Activated B cell treated with CpG ODN at 0.5 μM for 24 hours (primary cell): ENCODE results near the gene SELENOP. TPM values are rescaled to one million over a fixed set of nuclear protein-coding genes. Genes with fewer than 3 reads are reported as not detected.

ENCODE experiments used
- ATAC-seq: fragments of 200-7000 bp; cut with Tn5 transposase; one replicate; pipeline ENCODE4 v1.10.0; 2021; ENCODE audit warnings: low read depth, mild to moderate bottlenecking, moderate library complexity
- CTCF ChIA-PET: fragments of 350-600 bp; sonication (Branson Sonifier 250); formaldehyde crosslinking; loops from one replicate; lab custom pipeline; 2021; ENCODE audit warnings: antibody characterized with exemption; lab: Charles Lee
- POLR2A ChIA-PET: fragments of 350-600 bp; sonication (Branson Sonifier 250); formaldehyde crosslinking; loops from one replicate; lab custom pipeline; 2021; ENCODE audit warnings: antibody characterized with exemption; lab: Charles Lee
- DNase-seq: peaks from one replicate; pipeline ENCODE4 v3.0.0; 2022
- H3K27ac Mint-ChIP-seq: one replicate; pipeline ENCODE4 v1.8.0; 2020; ENCODE audit warnings: mixed read lengths
- H3K27me3 Mint-ChIP-seq: one replicate; pipeline ENCODE4 v1.8.0; 2021; ENCODE audit warnings: mixed read lengths
- H3K36me3 Mint-ChIP-seq: one replicate; pipeline ENCODE4 v1.8.0; 2021; ENCODE audit warnings: low read depth, mixed read lengths
- H3K4me1 Mint-ChIP-seq: one replicate; pipeline ENCODE4 v1.8.0; 2021; ENCODE audit warnings: mixed read lengths
- H3K4me3 Mint-ChIP-seq: one replicate; pipeline ENCODE4 v1.8.0; 2020; ENCODE audit warnings: mild to moderate bottlenecking, mixed read lengths
- H3K9me3 Mint-ChIP-seq: one replicate; pipeline ENCODE4 v1.8.0; 2020; ENCODE audit warnings: mixed read lengths
- CTCF ChIP-seq: fragments of 200-600 bp; IDR thresholded peaks from one replicate; pipeline ENCODE4 v1.8.0; 2022; ENCODE audit warnings: antibody characterized with exemption, mild to moderate bottlenecking
- intact Hi-C: fragments of 100-400 bp; cut with micrococcal nuclease; formaldehyde crosslinking; loops from one replicate; pipeline ENCODE4 v1.15.1; 2024
- total RNA-seq: library from RNA; stranded (reverse); gene quantifications from 2 replicates; pipeline ENCODE4 v1.2.3, GENCODE V29; 2022

SELENOP gene
- total RNA-seq, 1 donor from 2014 or later = not detected

GRCh38 chr5:42836070-42836769 is 24.5 kb upstream of the SELENOP start:
- DNase-seq (no peak), ATAC-seq (no peak)
- no peaks in the 10 kb centered on the region for H3K9me3 Mint-ChIP-seq
- intact Hi-C loops = no loop called here
- H3K27me3 Mint-ChIP-seq = peaks cover 2% of the 10 kb centered on the region
- H3K36me3 Mint-ChIP-seq = no peaks in the 10 kb centered on the region
- H3K27ac Mint-ChIP-seq = no peak overlapping the region
- ChIA-PET CTCF (no interaction called here), POLR2A (no interaction called here)
- H3K4me3 Mint-ChIP-seq = no peak overlapping the region
- no peaks in the 10 kb centered on the region for H3K4me1 Mint-ChIP-seq
- no peak for TF ChIP-seq CTCF

GRCh38 chr5:42832060-42832459 is 20.4 kb upstream of the SELENOP start:
- ATAC-seq (no peak), DNase-seq (no peak)
- Mint-ChIP-seq H3K9me3 (no peaks in the 10 kb centered on the region), H3K4me1 (no peaks in the 10 kb centered on the region), H3K36me3 (no peaks in the 10 kb centered on the region), H3K4me3 (no peak overlapping the region), H3K27me3 (peaks cover 2% of the 10 kb centered on the region), H3K27ac (no peak overlapping the region)
- intact Hi-C loops = no loop called here
- no peak for TF ChIP-seq CTCF
- POLR2A ChIA-PET = no interaction called here
- CTCF ChIA-PET = no interaction called here

DNA sequence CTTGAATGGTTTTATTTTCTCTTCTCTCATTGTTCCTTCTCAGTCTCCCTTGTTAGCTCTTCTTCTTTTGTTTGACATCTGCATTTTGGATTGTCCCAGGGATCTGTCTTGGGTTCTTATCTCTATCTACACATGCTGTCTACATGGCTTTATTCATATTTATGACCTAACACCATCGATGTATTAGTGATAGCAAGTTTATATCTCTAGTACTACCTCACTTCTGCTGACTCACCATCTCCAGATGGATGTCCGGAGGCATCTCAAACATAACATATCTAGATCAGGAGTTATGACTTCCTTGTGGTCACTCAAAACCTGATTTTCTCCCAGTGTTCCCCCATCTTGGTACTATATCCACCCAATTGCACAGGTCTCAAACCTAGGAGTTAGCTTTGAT is 19.2 kb upstream of the SELENOP start:
- intact Hi-C loops = no loop called here
- H3K27ac Mint-ChIP-seq = no peak overlapping the region
- no peak for ATAC-seq
- no peaks in the 10 kb centered on the region for H3K4me1 Mint-ChIP-seq
- no peak overlapping the region for H3K4me3 Mint-ChIP-seq
- DNase-seq = no peak
- H3K9me3 Mint-ChIP-seq = no peaks in the 10 kb centered on the region
- ChIA-PET POLR2A (no interaction called here), CTCF (no interaction called here)
- no peaks in the 10 kb centered on the region for H3K36me3 Mint-ChIP-seq
- H3K27me3 Mint-ChIP-seq = no peaks in the 10 kb centered on the region
- no peak for TF ChIP-seq CTCF

- ChIA-PET POLR2A (no interaction called here), CTCF (no interaction called here)
- Mint-ChIP-seq H3K4me3 (no peak overlapping the region), H3K27me3 (no peaks in the 10 kb centered on the region), H3K9me3 (no peaks in the 10 kb centered on the region), H3K36me3 (no peaks in the 10 kb centered on the region), H3K4me1 (no peaks in the 10 kb centered on the region), H3K27ac (no peak overlapping the region)
- no peak for DNase-seq
- intact Hi-C loops = no loop called here
- no peak for TF ChIP-seq CTCF
- no peak for ATAC-seq
Observed at GRCh38 chr5:42828671-42829070, 17.0 kb upstream of the SELENOP start.

- Mint-ChIP-seq H3K4me1 (no peaks in the 10 kb centered on the region), H3K9me3 (no peaks in the 10 kb centered on the region), H3K36me3 (no peaks in the 10 kb centered on the region), H3K27me3 (no peaks in the 10 kb centered on the region), H3K27ac (no peak overlapping the region), H3K4me3 (no peak overlapping the region)
- POLR2A ChIA-PET = no interaction called here
- ATAC-seq = no peak
- intact Hi-C loops = no loop called here
- CTCF ChIA-PET = no interaction called here
- no peak for DNase-seq
- TF ChIP-seq CTCF = no peak
Observed at GRCh38 chr5:42826757-42827515, 15.2 kb upstream of the SELENOP start.
